ENCODE data around the gene ESR2. TPM values are rescaled to one million over a fixed set of nuclear protein-coding genes. Genes with fewer than 3 reads are reported as not detected.

ESR2 gene
- total RNA-seq, 1 experiment from 2014 or later, result 0.47 TPM

DNA sequence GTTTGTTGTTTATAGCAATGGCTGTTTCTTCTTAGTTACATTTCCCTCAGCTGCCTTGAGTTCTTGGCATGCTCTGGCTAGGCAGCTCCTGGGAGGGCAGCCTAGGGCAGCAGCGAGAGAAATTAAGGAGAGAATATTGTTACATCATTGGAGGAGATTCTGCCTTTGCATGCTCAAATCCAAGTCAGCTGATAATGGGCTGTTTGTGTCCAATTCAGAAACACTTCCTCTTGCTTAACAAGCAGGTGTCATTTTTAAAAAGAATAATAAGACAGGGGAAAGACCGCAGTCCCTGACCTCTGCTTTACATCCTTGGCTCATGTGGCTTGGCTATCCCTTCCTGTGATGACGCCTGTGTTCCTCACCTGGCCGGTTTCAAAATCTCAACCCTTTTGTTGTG, 76.9 kb downstream of the ESR2 start:
- POLR2A ChIA-PET, result no interaction called here
- intact Hi-C loops (cut with micrococcal nuclease), result no loop called here
- TF ChIP-seq, protein P1, sequence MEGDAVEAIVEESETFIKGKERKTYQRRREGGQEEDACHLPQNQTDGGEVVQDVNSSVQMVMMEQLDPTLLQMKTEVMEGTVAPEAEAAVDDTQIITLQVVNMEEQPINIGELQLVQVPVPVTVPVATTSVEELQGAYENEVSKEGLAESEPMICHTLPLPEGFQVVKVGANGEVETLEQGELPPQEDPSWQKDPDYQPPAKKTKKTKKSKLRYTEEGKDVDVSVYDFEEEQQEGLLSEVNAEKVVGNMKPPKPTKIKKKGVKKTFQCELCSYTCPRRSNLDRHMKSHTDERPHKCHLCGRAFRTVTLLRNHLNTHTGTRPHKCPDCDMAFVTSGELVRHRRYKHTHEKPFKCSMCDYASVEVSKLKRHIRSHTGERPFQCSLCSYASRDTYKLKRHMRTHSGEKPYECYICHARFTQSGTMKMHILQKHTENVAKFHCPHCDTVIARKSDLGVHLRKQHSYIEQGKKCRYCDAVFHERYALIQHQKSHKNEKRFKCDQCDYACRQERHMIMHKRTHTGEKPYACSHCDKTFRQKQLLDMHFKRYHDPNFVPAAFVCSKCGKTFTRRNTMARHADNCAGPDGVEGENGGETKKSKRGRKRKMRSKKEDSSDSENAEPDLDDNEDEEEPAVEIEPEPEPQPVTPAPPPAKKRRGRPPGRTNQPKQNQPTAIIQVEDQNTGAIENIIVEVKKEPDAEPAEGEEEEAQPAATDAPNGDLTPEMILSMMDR (IDR thresholded peaks at IDR 0.05; ENCODE audit: unreplicated experiment), result no peak
- CTCF ChIA-PET, result interaction anchor here (1.1 kb wide), 1 partner anchor 86 kb away, joined by 4 read pairs; no protein-coding TSS in a partner anchor
- peaks cover 98% of the 10 kb centered on the region for H3K36me3 Mint-ChIP-seq (ENCODE audit: insufficient read depth, unreplicated experiment)
- no peaks in the 10 kb centered on the region for H3K4me1 Mint-ChIP-seq (ENCODE audit: insufficient read depth, unreplicated experiment)
- no TSS peak for BruUV-seq (replicated peaks)
- no peaks in the 10 kb centered on the region for H3K9me3 Mint-ChIP-seq (ENCODE audit: unreplicated experiment)
- no peak overlapping the region for H3K4me3 Mint-ChIP-seq (ENCODE audit: unreplicated experiment)
- no peaks in the 10 kb centered on the region for H3K27me3 Mint-ChIP-seq (ENCODE audit: insufficient read depth, unreplicated experiment)
- no peak for DNase-seq (ENCODE audit: unreplicated experiment)
- H3K27ac Mint-ChIP-seq (ENCODE audit: low read depth, unreplicated experiment), result no peak overlapping the region

DNA sequence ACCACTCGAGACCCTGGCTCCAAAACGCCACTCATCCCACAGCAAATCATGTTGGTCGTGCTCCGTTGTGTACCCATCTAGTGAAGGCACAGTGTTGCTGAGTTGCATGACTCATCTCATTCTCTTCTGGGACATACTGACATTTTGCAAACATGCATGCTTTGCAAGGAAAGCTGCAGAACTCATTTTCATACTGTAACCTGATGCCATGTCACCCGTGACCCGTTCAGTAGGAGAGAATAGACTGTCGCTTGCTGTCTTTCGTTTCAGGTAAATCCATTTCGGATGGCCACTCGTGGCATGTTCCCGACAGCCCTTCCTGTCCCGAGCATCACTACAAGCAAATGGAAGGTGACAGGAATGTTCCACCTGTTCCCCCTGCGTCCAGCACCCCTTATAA, 78.2 kb downstream of the ESR2 start:
- ChIA-PET CTCF (interaction anchor here (1.1 kb wide), 1 partner anchor 87 kb away, joined by 3 read pairs; no protein-coding TSS in a partner anchor), POLR2A (no interaction called here)
- Mint-ChIP-seq H3K36me3 (ENCODE audit: insufficient read depth, unreplicated experiment) (peaks cover 98% of the 10 kb centered on the region), H3K27me3 (ENCODE audit: insufficient read depth, unreplicated experiment) (no peaks in the 10 kb centered on the region), H3K9me3 (ENCODE audit: unreplicated experiment) (no peaks in the 10 kb centered on the region), H3K4me3 (ENCODE audit: unreplicated experiment) (no peak overlapping the region), H3K27ac (ENCODE audit: low read depth, unreplicated experiment) (no peak overlapping the region), H3K4me1 (ENCODE audit: insufficient read depth, unreplicated experiment) (no peaks in the 10 kb centered on the region)
- no peak for DNase-seq (ENCODE audit: unreplicated experiment)
- TF ChIP-seq, protein P1 (IDR thresholded peaks at IDR 0.05; ENCODE audit: unreplicated experiment), result no peak
- no TSS peak for BruUV-seq (replicated peaks)
- intact Hi-C loops (cut with micrococcal nuclease), result no loop called here

DNA sequence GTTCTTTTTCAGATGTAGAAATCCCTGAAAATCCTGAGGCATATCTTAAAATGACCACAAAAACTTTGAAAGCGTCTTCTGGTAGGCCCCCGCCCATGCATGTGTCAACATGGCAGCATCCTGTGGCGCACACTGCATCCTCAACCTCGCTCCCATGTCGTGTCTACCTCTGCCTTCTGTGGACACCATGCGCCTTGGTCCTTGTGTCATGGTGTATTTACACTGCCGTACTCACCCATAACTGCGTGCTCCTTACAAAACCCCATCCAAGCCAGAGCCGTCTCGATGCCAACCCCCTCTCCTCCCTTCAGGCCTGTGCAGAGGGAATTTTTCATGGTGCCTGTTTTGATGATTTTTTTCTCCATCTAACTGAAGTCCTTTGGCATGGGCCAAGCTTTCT, 78.9 kb downstream of the ESR2 start:
- H3K27me3 Mint-ChIP-seq (ENCODE audit: insufficient read depth, unreplicated experiment), result no peaks in the 10 kb centered on the region
- H3K4me3 Mint-ChIP-seq (ENCODE audit: unreplicated experiment), result no peak overlapping the region
- BruUV-seq (replicated peaks), result no TSS peak
- H3K36me3 Mint-ChIP-seq (ENCODE audit: insufficient read depth, unreplicated experiment), result peaks cover 93% of the 10 kb centered on the region
- no peak overlapping the region for H3K27ac Mint-ChIP-seq (ENCODE audit: low read depth, unreplicated experiment)
- H3K9me3 Mint-ChIP-seq (ENCODE audit: unreplicated experiment), result no peaks in the 10 kb centered on the region
- ChIA-PET CTCF (interaction anchor here (0.6 to 1.1 kb wide), 3 partner anchors 82 to 420 kb away, joined by 3 to 4 read pairs (median 3); no protein-coding TSS in a partner anchor), POLR2A (no interaction called here)
- intact Hi-C loops (cut with micrococcal nuclease), result no loop called here
- no peak for DNase-seq (ENCODE audit: unreplicated experiment)
- TF ChIP-seq, protein P1 (IDR thresholded peaks at IDR 0.05; ENCODE audit: unreplicated experiment), result no peak
- H3K4me1 Mint-ChIP-seq (ENCODE audit: insufficient read depth, unreplicated experiment), result no peaks in the 10 kb centered on the region

DNA sequence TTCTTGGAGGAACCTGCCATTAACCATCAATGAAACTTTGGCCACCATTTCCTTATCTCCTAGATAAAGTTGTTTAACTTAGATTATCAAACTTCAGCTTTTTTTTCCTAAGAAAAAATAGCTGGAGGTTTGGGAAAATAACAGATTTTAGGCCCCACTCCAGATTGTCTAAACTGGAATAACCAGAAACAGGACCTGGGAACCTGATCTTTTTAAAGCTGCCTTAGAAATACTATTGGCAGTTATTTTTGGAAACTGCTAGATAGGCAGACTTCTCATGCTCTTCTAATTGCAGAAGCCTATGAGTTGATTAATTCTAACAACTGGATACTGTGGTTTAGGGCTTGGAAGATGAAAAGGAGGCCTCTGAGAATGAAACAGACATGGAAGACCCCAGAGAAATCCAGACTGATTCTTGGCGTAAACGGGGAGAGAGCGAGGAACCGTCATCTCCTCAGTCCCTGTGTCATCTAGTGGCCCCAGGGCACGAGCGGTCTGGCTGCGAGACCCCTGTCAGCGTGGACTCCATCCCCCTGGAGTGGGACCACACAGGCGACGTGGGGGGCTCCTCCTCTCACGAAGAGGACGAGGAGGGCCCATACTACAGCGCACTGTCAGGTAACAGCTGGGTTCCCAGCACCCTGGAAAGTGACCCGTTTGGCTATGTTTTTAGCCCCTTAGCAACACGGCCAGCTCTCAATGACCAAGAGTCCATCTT, 80.2 kb downstream of the ESR2 start:
- Mint-ChIP-seq H3K27me3 (ENCODE audit: insufficient read depth, unreplicated experiment) (no peaks in the 10 kb centered on the region), H3K4me3 (ENCODE audit: unreplicated experiment) (no peak overlapping the region), H3K4me1 (ENCODE audit: insufficient read depth, unreplicated experiment) (no peaks in the 10 kb centered on the region), H3K9me3 (ENCODE audit: unreplicated experiment) (no peaks in the 10 kb centered on the region), H3K27ac (ENCODE audit: low read depth, unreplicated experiment) (no peak overlapping the region), H3K36me3 (ENCODE audit: insufficient read depth, unreplicated experiment) (peaks cover 93% of the 10 kb centered on the region)
- intact Hi-C loops (cut with micrococcal nuclease), result no loop called here
- TF ChIP-seq, protein P1 (IDR thresholded peaks at IDR 0.05; ENCODE audit: unreplicated experiment), result no peak
- DNase-seq (ENCODE audit: unreplicated experiment), result no peak
- no TSS peak for BruUV-seq (replicated peaks)
- ChIA-PET POLR2A (interaction anchor here (0.8 kb wide), 1 partner anchor 64 kb away, joined by 3 read pairs; no protein-coding TSS in a partner anchor), CTCF (no interaction called here)
